Activated T-cell treated with anti-CD3 and anti-CD28 coated beads, Interleukin-2, amount 50 U/mL, for 4 hours (primary cell): ENCODE data around the gene GRB2. TPM values are rescaled to one million over a fixed set of nuclear protein-coding genes. Genes with fewer than 3 reads are reported as not detected.
A peak's percentile ranks its signal among the peaks of the same experiment; 100 is the strongest.

Experiments
- ATAC-seq, 2 donors: fragments of 200-7000 bp; cut with Tn5 transposase; one replicate each; pipeline ENCODE4 v1.10.0; 2021
- DNase-seq: peaks from one replicate; pipeline ENCODE4 v3.0.0-alpha.2; 2020
- H3K27me3 Mint-ChIP-seq: one replicate; pipeline ENCODE4 v1.8.0; 2021; ENCODE audit warnings: low read depth, mixed read lengths
- H3K36me3 Mint-ChIP-seq: one replicate; pipeline ENCODE4 v1.8.0; 2022; ENCODE audit warnings: mixed read lengths; ENCODE audit not compliant: insufficient read depth
- H3K4me1 Mint-ChIP-seq: one replicate; pipeline ENCODE4 v1.8.0; 2021; ENCODE audit warnings: low read depth, mixed read lengths
- H3K4me3 Mint-ChIP-seq: one replicate; pipeline ENCODE4 v1.8.0; 2021; ENCODE audit warnings: mild to moderate bottlenecking, moderate library complexity, mixed read lengths
- H3K9me3 Mint-ChIP-seq: one replicate; pipeline ENCODE4 v1.8.0; 2021; ENCODE audit warnings: mixed read lengths
- total RNA-seq, 3 donors: library from RNA; stranded (reverse); gene quantifications; one replicate each; pipeline ENCODE4 v1.2.1, GENCODE V29; 2021

GRB2 gene
- total RNA-seq, 3 donors from 2014 or later = 186 to 210 (median 207) TPM

GRCh38 chr17:75344666-75345065 is 60.8 kb downstream of the GRB2 start:
- Mint-ChIP-seq H3K4me1 (peaks cover 96% of the 10 kb centered on the region), H3K9me3 (no peaks in the 10 kb centered on the region), H3K27me3 (no peaks in the 10 kb centered on the region), H3K36me3 (peaks cover 5% of the 10 kb centered on the region), H3K4me3 (no peak overlapping the region)
- DNase-seq = peak; percentile 59
- ATAC-seq = peak; percentile 44 to 54

GRCh38 chr17:75342996-75343395 is 62.5 kb downstream of the GRB2 start:
- ATAC-seq (no peak), DNase-seq (no peak)
- H3K27me3 Mint-ChIP-seq = no peaks in the 10 kb centered on the region
- H3K36me3 Mint-ChIP-seq = peaks cover 5% of the 10 kb centered on the region
- H3K4me3 Mint-ChIP-seq = no peak overlapping the region
- peaks cover 91% of the 10 kb centered on the region for H3K4me1 Mint-ChIP-seq
- H3K9me3 Mint-ChIP-seq = no peaks in the 10 kb centered on the region

DNA sequence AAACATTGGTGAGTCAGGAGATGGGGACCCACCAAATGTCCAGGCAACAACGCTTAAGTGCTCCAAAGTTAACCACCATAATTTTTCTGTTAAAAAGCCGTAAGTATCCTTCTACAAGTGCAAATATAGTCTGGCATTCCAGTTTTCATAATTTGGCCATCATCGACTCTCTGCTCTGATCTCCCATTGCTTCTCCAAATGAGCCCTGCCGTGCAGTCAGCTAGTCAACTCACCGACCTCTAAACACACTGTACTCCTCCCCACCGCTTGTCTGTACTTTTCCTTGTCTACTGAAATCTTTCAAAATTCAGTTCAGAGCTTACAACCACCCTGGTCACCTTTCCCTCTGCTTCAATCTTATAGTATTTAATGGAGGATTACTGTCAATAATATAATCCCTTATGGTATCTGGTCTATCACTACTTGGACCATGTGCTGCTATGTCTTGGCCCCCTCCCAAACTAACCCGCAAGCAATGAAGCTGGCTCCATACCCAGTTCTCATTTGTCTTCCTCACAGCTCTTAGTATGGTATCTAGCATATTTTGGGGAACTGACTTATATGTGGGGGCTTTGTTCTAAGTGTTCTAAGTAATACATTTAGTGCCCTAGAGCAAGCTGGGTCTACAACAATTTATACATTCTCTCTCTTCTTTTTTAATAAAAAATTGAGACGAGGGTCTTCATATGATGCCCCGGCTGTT is 63.5 kb downstream of the GRB2 start:
- no peaks in the 10 kb centered on the region for H3K9me3 Mint-ChIP-seq
- peaks cover 5% of the 10 kb centered on the region for H3K36me3 Mint-ChIP-seq
- no peaks in the 10 kb centered on the region for H3K27me3 Mint-ChIP-seq
- H3K4me3 Mint-ChIP-seq = no peak overlapping the region
- H3K4me1 Mint-ChIP-seq = peaks cover 84% of the 10 kb centered on the region
- ATAC-seq = no peak
- DNase-seq = no peak

- no peaks in the 10 kb centered on the region for H3K9me3 Mint-ChIP-seq
- ATAC-seq (peak; percentile 26 to 38), DNase-seq (no peak)
- H3K36me3 Mint-ChIP-seq = peaks cover 5% of the 10 kb centered on the region
- H3K4me3 Mint-ChIP-seq = no peak overlapping the region
- no peaks in the 10 kb centered on the region for H3K27me3 Mint-ChIP-seq
- H3K4me1 Mint-ChIP-seq = peaks cover 84% of the 10 kb centered on the region
Measured at GRCh38 chr17:75340631-75341030, 64.8 kb downstream of the GRB2 start.

DNA sequence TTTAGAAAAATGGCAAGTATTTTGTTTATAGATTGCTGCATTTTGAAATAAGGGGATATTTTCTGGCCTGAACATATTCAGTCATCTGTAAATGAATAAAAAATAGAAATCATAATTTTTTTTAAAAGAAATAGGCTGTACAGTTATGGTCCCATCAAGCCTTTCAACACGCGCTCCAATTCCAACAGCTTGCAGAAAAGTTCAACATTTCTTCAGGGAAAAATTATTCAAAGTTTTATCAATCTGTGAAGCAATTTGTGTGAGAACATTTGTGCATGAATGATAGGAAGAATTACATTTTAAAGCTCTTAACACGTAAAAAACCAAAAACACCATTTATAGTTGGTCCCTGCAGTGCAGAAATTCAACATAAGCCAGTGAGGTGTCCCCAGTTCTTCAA is 65.5 kb downstream of the GRB2 start:
- H3K9me3 Mint-ChIP-seq = no peaks in the 10 kb centered on the region
- H3K4me1 Mint-ChIP-seq = peaks cover 84% of the 10 kb centered on the region
- H3K4me3 Mint-ChIP-seq = peak overlapping the region; percentile 17
- no peaks in the 10 kb centered on the region for H3K27me3 Mint-ChIP-seq
- ATAC-seq (no peak), DNase-seq (no peak)
- peaks cover 5% of the 10 kb centered on the region for H3K36me3 Mint-ChIP-seq

DNA sequence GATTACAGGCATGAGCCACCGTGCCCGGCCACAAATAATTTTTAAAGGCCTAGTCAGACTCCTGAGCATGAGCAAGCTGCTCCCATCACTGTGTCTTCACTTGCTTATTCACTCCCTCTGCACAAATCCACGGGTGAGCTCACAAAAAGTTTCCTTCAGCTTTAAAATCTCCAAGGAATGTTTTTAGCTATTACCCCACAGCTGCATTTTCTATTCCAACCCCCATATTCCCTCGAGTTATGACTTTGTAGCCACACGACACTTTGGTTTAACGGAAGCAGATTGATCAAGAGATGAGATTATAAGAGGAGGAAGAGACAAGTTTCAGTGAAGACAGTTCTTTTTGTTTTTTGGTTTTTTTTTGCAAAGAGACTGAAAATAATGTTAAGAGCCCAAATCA is 67.1 kb downstream of the GRB2 start:
- Mint-ChIP-seq H3K27me3 (no peaks in the 10 kb centered on the region), H3K4me3 (peak overlapping the region; percentile 67), H3K36me3 (peaks cover 5% of the 10 kb centered on the region), H3K4me1 (peaks cover 77% of the 10 kb centered on the region), H3K9me3 (no peaks in the 10 kb centered on the region)
- peak; percentile 42 to 49 for ATAC-seq
- DNase-seq = no peak

DNA sequence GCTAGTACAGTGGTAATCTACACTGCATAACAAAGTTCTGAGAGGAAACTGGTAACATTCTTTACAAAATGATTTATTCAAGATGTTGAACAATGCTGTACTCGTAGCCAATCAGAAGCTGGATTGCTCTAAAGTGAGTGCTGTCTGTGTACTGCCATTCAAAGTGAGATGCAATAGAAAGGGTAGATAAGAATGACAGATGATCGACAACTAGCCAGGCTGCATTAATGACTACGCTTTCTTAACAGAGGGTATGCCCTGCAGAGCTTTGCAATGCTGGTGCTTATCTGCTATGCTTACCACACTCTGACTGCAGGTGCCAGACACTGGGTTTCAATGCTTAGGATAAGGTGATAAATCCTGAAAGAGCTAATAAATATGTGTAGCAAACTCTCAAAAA is 70.2 kb downstream of the GRB2 start:
- peaks cover 6% of the 10 kb centered on the region for H3K36me3 Mint-ChIP-seq
- ATAC-seq (no peak), DNase-seq (no peak)
- no peaks in the 10 kb centered on the region for H3K9me3 Mint-ChIP-seq
- peaks cover 65% of the 10 kb centered on the region for H3K4me1 Mint-ChIP-seq
- H3K27me3 Mint-ChIP-seq = no peaks in the 10 kb centered on the region
- no peak overlapping the region for H3K4me3 Mint-ChIP-seq

DNA sequence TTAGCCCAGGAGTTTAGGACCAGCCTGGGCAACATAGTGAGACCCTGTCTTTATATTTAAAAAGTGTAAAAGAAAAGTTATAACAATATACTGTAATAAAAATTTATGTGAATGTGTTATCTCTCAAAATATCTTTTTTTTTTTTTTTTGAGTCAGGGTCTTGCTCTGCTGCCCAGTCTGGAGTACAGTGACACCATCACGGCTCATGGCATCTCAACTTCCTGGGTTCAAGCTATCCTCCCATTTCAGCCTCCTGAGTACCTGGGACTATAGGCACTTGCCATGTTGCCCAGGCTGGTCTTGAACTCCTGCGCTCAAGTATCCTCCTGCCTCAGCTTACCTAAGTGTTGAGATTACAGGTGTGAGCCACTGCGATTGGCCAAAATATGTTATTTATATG is 70.8 kb downstream of the GRB2 start:
- Mint-ChIP-seq H3K9me3 (no peaks in the 10 kb centered on the region), H3K4me1 (peaks cover 61% of the 10 kb centered on the region), H3K27me3 (no peaks in the 10 kb centered on the region), H3K36me3 (peaks cover 4% of the 10 kb centered on the region), H3K4me3 (no peak overlapping the region)
- ATAC-seq (no peak), DNase-seq (no peak)

DNA sequence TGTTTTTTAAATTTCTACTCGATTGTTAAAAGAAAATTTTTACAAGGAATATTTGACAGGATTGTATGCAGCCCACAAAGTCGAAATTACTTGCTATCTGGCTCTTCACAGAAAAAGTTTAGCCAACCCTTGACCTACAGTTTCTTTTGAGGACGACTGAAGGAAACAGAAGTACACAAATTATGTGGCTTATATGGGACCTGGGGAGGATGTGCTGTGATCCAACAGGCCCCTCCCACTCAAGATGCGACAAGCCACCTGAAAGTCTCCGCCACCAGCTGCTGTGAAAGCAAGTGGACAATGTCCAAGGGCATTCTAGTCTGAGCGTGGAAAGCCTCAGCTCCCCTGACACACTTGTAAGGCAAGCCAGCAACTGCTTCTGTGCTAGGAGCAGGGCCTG is 73.8 kb downstream of the GRB2 start:
- Mint-ChIP-seq H3K36me3 (peaks cover 4% of the 10 kb centered on the region), H3K27me3 (no peaks in the 10 kb centered on the region), H3K4me3 (no peak overlapping the region), H3K9me3 (no peaks in the 10 kb centered on the region), H3K4me1 (peaks cover 53% of the 10 kb centered on the region)
- DNase-seq (no peak), ATAC-seq (no peak)

DNA sequence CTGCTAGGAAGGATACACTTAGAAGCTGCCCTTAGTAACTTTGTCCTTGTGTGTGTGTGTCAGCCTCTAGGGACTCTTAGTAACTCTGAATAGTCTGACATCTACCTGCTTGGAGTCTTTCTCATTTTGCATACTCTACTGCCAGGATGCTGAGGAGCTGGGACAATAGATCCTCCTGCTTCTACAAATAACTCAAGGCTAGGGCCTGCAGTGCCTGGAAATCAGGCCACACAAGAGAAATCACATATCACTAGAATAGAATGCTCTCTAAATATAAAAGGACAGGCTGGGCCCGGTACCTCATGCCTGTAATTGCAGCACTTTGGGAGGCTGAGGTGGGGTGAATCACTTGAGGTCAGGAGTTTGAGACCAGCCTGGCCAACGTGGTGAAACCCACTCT is 77.7 kb downstream of the GRB2 start:
- ATAC-seq (no peak), DNase-seq (no peak)
- Mint-ChIP-seq H3K4me1 (peaks cover 39% of the 10 kb centered on the region), H3K9me3 (no peaks in the 10 kb centered on the region), H3K4me3 (no peak overlapping the region), H3K36me3 (peaks cover 13% of the 10 kb centered on the region), H3K27me3 (no peaks in the 10 kb centered on the region)

DNA sequence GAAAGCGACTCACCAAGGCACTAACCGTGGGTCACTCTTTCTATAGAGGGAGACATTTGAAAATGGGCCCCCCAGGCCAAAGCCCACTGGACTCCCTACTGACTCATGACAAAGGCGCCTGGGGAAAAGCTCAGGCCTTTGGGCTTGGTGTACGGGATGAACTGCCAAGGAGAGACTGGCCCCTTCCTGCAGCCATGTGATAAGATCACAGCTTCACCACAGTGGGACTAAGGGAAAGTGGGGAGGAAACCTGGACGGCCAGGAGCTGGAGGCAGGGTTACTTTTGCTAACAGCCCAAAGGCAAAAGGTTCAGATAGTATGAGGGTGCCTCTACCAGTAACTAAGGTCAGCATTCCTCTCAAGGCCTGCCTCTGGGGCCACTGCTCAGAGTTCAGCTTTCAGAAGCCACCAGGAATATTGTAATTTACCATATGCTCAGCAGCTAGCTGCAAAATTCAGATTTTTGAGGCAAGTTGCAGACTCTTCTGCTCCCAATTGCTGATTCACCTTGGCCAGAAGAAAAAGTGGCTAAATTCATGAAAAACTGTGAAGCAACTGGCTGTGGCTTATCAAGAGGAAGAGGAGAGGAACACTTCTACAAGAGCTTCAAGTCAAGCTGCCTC is 79.1 kb downstream of the GRB2 start:
- DNase-seq = no peak
- Mint-ChIP-seq H3K36me3 (peaks cover 12% of the 10 kb centered on the region), H3K4me1 (peaks cover 31% of the 10 kb centered on the region), H3K9me3 (no peaks in the 10 kb centered on the region), H3K4me3 (no peak overlapping the region), H3K27me3 (no peaks in the 10 kb centered on the region)
- no peak for ATAC-seq

- peaks cover 26% of the 10 kb centered on the region for H3K4me1 Mint-ChIP-seq
- H3K27me3 Mint-ChIP-seq = no peaks in the 10 kb centered on the region
- DNase-seq = no peak
- ATAC-seq = no peak
- H3K9me3 Mint-ChIP-seq = no peaks in the 10 kb centered on the region
- no peak overlapping the region for H3K4me3 Mint-ChIP-seq
- peaks cover 13% of the 10 kb centered on the region for H3K36me3 Mint-ChIP-seq
Measured at GRCh38 chr17:75325827-75326225, 79.7 kb downstream of the GRB2 start.

- no peaks in the 10 kb centered on the region for H3K27me3 Mint-ChIP-seq
- peaks cover 17% of the 10 kb centered on the region for H3K36me3 Mint-ChIP-seq
- H3K4me3 Mint-ChIP-seq = no peak overlapping the region
- DNase-seq (no peak), ATAC-seq (no peak)
- H3K4me1 Mint-ChIP-seq = peaks cover 24% of the 10 kb centered on the region
- H3K9me3 Mint-ChIP-seq = no peaks in the 10 kb centered on the region
Measured at GRCh38 chr17:75325348-75325747, 80.1 kb downstream of the GRB2 start.

DNA sequence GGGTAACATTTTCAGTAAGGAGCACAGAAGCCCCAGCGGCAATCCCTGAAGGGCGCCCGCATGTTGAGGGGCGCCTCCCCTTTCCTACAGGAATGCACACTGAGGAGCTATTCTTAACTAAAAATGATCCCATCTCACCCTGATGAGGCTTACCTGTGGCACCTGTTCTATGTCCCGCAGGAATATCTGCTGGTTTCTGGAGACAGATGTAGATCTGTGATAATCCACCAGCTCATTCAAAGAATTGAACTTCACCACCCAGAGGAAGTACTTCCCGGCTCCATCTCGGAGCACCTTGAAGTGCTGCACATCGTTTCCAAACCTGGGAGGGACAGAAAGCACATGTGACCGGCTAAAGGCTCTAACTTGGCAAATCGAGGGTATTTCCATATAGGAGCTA is 84.0 kb downstream of the GRB2 start:
- no peaks in the 10 kb centered on the region for H3K27me3 Mint-ChIP-seq
- peaks cover 23% of the 10 kb centered on the region for H3K36me3 Mint-ChIP-seq
- H3K4me1 Mint-ChIP-seq = peaks cover 13% of the 10 kb centered on the region
- no peak overlapping the region for H3K4me3 Mint-ChIP-seq
- DNase-seq (no peak), ATAC-seq (no peak)
- no peaks in the 10 kb centered on the region for H3K9me3 Mint-ChIP-seq

- no peak for DNase-seq
- Mint-ChIP-seq H3K36me3 (peaks cover 18% of the 10 kb centered on the region), H3K9me3 (no peaks in the 10 kb centered on the region), H3K4me3 (no peak overlapping the region), H3K27me3 (no peaks in the 10 kb centered on the region), H3K4me1 (peaks cover 12% of the 10 kb centered on the region)
- ATAC-seq = no peak
Measured at GRCh38 chr17:75319904-75320691, 85.4 kb downstream of the GRB2 start.
